ENCODE results near the gene RCAN1. TPM values are rescaled to one million over a fixed set of nuclear protein-coding genes. Genes with fewer than 3 reads are reported as not detected.

RCAN1 gene
- total and polyA plus RNA-seq, 2 of the 8 experiments (the other 6 are each of a cell fraction or from before 2014, with no cell fraction given): 1.7 to 6.4 TPM

DNA sequence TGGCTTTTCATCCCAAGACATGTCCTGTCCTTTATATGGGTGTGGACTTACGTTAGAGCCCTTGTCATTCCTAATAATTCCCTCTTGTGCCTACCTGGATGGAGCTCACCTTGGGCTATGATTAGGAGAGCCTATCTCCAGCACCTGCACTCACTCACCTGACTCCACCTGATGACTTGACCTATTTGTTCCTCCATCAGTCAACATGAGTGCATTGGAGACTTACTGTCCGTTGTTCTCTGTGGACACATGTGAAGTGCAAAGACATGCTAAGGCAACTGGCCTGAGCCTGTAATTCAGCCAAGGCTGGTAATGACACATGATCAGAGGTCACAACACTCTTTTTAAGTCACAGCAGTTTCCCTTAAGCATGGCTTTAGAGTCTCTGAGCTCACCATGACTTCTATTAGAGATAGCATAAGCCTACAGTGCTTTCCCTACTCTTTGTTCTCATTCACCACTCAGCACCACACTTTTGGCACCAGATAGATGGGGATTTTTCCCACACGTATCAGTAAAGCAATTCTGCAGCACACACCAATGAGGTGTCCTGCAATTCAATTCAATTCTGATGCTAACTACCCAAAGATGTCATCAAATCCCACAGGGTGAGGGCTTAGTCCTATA, 112.3 kb downstream of the RCAN1 start (continued):
- TF ChIP-seq CHD7 (IDR thresholded peaks at IDR 0.05; ENCODE audit: insufficient replicate concordance, low read length): no peak
- no peak for TF ChIP-seq EGR1 (IDR thresholded peaks at IDR 0.05; ENCODE audit: borderline replicate concordance, low read depth, low read length)
- TF ChIP-seq RNF2 (IDR thresholded peaks at IDR 0.05; ENCODE audit: borderline replicate concordance, low read depth, low read length, missing control alignments, poor library complexity, severe bottlenecking): no peak
- TF ChIP-seq ASH2L (IDR thresholded peaks at IDR 0.05; ENCODE audit: low read length): no peak
- no peak for TF ChIP-seq TBP (IDR thresholded peaks at IDR 0.05; ENCODE audit: low read depth, low read length)
- TF ChIP-seq CTBP2 (IDR thresholded peaks at IDR 0.05; ENCODE audit: borderline replicate concordance, insufficient read depth, insufficient read length, low read length): no peak
- TF ChIP-seq HDAC6 (IDR thresholded peaks at IDR 0.05; ENCODE audit: low read depth, low read length): no peak
- no peak for TF ChIP-seq BCL11A (IDR thresholded peaks at IDR 0.05; ENCODE audit: low read depth in 2 of 2, low read length in 2 of 2)
- no peak for TF ChIP-seq SUZ12 (IDR thresholded peaks at IDR 0.05; ENCODE audit: low read length)
- no peak for TF ChIP-seq SIX5 (IDR thresholded peaks at IDR 0.05; ENCODE audit: low read depth, low read length)
- TF ChIP-seq CEBPB (IDR thresholded peaks at IDR 0.05; ENCODE audit: low read depth, low read length): no peak
